HG02642 (cell line): Measurements from ENCODE around the gene TTBK2.

Experiments
- ATAC-seq: cut with Tn5 transposase; IDR thresholded peaks from one replicate; pipeline ENCODE4 v1.9.1; 2021; ENCODE audit warnings: mild to moderate bottlenecking; ENCODE audit not compliant: unreplicated experiment, poor library complexity

TTBK2 gene

GRCh38 chr15:42731461-42731860 lies 189.1 kb downstream of the TTBK2 start:
- no peak for ATAC-seq

GRCh38 chr15:42730536-42730935 lies 190.0 kb downstream of the TTBK2 start:
- no peak for ATAC-seq

GRCh38 chr15:42730135-42730534 lies 190.4 kb downstream of the TTBK2 start:
- ATAC-seq, result no peak

DNA sequence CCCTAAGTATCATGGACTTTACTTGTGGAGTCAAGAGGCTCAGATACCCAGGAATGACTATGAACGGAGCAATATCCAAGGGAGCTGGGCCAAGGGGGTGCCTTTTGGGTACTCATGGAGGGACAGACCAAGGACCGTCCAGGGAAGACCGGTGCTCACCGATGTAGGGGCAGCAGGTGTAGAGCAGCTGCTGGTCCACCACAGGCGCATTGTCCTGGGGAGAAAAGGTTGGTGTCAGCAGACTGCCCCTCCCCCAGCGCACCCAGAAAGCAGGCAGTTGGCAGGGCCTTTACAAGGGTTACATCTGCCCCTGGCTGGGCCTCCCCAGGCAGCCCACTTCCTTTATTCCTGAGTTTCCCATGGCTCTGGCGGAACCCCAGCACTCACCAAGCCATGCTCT lies 191.2 kb downstream of the TTBK2 start:
- ATAC-seq, result no peak

GRCh38 chr15:42728972-42729371 lies 191.6 kb downstream of the TTBK2 start:
- no peak for ATAC-seq

DNA sequence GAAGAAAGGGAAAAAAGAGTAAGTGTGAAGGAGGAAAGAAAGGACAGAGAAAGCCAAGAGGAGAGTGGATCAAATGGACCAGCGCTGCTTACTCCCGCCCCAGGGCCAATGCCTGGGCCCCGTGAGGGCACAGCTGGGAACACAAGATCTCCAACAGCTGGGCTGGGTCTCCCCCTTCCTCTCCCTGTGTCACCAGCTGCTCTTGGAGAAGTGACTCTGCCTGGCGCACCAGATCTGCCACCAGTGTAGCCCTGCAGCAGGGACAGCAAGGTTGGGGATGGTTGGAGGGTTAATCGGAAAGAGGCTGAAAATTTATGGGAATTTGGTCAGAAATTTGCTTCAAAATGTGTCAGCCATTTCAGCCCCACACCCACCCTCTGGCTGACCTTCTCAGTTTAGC lies 192.0 kb downstream of the TTBK2 start:
- ATAC-seq, result no peak

- ATAC-seq, result no peak
Observed at GRCh38 chr15:42727750-42728381, 192.7 kb downstream of the TTBK2 start.

DNA sequence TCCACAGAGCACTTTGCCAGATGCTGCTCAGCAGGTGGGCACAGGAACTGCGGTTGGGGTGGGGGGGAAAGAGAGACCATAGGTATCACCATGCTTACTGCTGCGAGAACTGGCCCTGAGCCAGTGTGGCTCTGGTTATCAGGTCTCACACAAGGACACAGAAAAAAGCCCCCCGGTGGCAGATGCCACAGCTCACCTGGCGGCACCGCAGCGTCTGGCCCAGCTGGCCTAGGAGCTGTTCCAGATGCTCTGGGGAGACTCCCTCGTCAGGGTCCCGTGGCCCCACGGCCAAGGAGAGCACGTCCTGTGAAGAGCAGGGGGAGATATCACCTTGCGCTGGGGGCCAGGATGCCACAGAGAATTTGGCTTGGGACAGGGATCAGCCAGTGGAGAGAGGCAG lies 194.5 kb downstream of the TTBK2 start:
- ATAC-seq, result no peak

GRCh38 chr15:42725331-42725903 lies 195.2 kb downstream of the TTBK2 start:
- no peak for ATAC-seq

DNA sequence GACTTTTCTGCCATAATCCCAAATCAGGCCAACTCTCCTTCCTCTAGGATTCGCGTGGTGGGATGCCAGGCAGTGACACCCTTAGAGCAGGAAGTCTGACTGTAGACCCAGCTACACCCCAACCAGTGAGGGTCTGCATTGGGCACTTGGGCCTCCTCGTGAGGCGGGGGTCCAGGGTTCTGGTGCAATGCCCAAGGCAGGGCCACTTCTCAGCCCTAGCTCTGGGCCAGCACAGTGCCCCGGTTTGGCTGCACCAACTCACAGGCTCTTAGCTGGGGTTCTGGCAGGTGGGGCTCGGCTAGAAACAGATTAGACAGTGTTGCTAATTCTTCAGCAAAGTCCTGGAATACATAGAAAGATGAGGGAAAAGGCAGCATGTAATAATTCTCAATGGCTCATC lies 196.3 kb downstream of the TTBK2 start:
- no peak for ATAC-seq

DNA sequence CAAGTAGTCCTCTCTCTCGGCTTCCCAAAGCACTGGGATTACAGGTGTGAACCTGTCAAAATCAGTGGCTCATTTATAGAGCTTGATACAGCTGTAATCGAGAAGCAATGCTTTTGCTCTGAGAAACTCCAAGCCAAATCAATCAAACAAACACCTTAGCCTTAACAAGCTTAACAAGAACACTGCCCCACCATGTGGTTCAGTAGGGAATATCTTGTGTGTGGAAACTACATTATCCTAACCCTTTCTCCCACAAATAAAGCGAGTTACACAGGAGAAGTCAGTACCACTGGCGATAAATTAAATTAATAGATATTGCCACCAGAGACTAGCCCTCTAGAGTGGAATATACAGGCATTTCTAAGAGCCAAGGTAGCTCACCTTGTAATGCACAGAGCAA lies 197.5 kb downstream of the TTBK2 start:
- ATAC-seq, result no peak

DNA sequence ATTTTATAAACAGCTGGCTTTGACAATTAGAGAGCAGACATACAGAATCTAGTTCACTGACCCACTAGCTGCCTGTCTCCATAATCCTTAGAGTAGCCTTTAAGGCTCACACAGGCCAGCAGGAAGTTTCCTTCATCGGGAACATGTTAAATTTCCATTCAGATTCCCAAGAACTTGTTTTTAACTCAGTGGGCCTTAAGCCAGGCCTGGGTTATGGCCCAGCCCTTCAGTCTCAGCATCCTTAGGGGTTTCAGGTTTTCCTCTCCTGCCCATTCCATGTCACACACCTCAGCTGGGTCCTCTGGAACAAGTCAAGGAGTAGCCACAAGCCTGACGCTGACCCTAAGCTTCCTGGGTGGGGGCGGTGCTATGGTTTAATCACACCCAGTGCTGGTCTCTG lies 198.7 kb downstream of the TTBK2 start:
- ATAC-seq, result no peak

- no peak for ATAC-seq
Observed at GRCh38 chr15:42721016-42721415, 199.6 kb downstream of the TTBK2 start.

GRCh38 chr15:42720071-42720470 lies 200.5 kb downstream of the TTBK2 start:
- ATAC-seq, result no peak

- ATAC-seq, result no peak
Observed at GRCh38 chr15:42719043-42719442, 201.5 kb downstream of the TTBK2 start.

DNA sequence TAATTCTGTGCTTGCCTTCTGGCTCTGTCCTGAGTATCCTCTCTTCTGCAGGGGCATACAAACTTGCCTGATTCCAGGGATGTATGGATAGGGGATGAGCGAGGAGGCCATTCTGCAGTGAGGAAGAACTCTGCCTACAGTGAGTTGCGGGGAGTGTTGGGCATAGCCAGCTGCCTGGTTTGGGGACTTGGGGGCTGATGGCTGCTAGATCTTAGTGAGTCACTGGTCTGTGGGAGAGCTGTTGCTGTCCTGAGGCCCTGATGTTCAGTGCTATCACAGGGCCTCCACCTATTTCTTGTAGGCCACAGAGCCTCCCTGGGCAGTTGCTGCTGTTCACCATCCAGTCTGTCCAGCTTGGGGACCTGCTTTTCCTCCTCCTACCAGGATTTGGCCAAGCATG lies 204.0 kb downstream of the TTBK2 start:
- no peak for ATAC-seq

- no peak for ATAC-seq
Observed at GRCh38 chr15:42716125-42716524, 204.5 kb downstream of the TTBK2 start.

DNA sequence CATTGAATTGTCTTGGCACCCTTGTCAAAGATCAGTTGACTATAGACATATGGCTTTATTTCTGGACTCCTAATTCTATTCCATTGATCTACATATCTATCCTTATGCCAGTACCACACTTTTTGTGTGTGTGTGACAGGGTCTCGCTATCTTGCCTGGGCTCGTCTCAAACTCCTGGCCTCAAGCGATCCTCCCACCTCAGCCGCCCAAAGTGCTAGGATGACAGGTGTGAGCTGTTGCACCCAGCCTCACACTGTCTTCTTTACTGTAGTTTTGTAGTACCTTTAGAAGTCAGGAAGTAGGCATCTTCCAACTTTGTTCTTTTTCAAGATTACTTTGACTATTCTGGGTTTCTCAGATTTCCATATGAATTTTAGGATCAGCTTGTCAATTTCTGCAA lies 208.0 kb downstream of the TTBK2 start:
- ATAC-seq, result no peak

GRCh38 chr15:42711746-42712145 lies 208.8 kb downstream of the TTBK2 start:
- no peak for ATAC-seq

GRCh38 chr15:42710662-42711061 lies 209.9 kb downstream of the TTBK2 start:
- ATAC-seq, result no peak

GRCh38 chr15:42707873-42708544 lies 212.6 kb downstream of the TTBK2 start:
- no peak for ATAC-seq

DNA sequence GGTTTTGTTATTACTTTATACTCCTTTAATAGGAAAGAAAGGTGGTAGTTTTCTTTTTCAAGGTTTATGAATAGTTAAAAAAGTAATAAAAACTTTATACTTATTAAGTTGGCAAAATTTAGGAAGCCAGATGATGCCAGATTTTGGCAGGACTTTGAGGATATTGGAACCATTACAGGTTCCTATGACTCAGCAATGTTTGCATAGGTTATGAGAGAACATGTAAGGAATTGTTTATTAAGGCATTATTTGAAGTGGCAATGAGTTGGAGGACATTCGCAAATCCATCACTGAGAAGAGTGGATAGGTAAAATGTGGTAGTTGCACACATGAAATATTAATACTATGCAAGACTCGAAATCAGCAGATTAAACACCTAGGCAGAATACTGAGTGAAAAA lies 213.5 kb downstream of the TTBK2 start:
- no peak for ATAC-seq
